Measurements from ENCODE around the gene FBXL19.
A peak's percentile ranks its signal among the peaks of the same experiment; 100 is the strongest.

Gene FBXL19

GRCh38 chr16:30922960-30923535, 324 bp upstream of the FBXL19 start:
- H3K9me3 ChIP-seq (ENCODE audit: control insufficient read depth in 2 of 2, low read length in 2 of 2) = no peaks in the 10 kb centered on the region
- no peaks in the 10 kb centered on the region for H3K27me3 ChIP-seq (ENCODE audit: control insufficient read depth in 2 of 2, insufficient read depth in 2 of 2, low read length in 2 of 2)
- peak overlapping the region; percentile 96 to 97 for H3K27ac ChIP-seq (ENCODE audit: low read depth in 2 of 2, low read length in 2 of 2)
- peak overlapping the region; percentile 88 to 98 for H3K4me3 ChIP-seq (ENCODE audit: low read length in 2 of 2)
- peaks cover 3 to 9% of the 10 kb centered on the region in 2 donors for H3K36me3 ChIP-seq (ENCODE audit: control insufficient read depth in 2 of 2, insufficient read depth in 2 of 2, low read length in 2 of 2)
- peak overlapping the region; percentile 73 to 90 for H3K9ac ChIP-seq (ENCODE audit: low read depth in 1 of 2, low read length in 2 of 2)
- H3K4me1 ChIP-seq (ENCODE audit: control insufficient read depth in 2 of 2, insufficient read depth in 2 of 2, low read length in 2 of 2) = peaks cover 4 to 5% of the 10 kb centered on the region in 2 donors

- no peaks in the 10 kb centered on the region for H3K9me3 ChIP-seq (ENCODE audit: control insufficient read depth in 2 of 2, low read length in 2 of 2)
- H3K27ac ChIP-seq (ENCODE audit: low read depth in 2 of 2, low read length in 2 of 2) = no peak overlapping the region
- peaks cover 3 to 9% of the 10 kb centered on the region in 2 donors for H3K36me3 ChIP-seq (ENCODE audit: control insufficient read depth in 2 of 2, insufficient read depth in 2 of 2, low read length in 2 of 2)
- peak overlapping the region in 1 of 2 donors; percentile 58 for H3K9ac ChIP-seq (ENCODE audit: low read depth in 1 of 2, low read length in 2 of 2)
- peaks cover 4 to 5% of the 10 kb centered on the region in 2 donors for H3K4me1 ChIP-seq (ENCODE audit: control insufficient read depth in 2 of 2, insufficient read depth in 2 of 2, low read length in 2 of 2)
- peak overlapping the region; percentile 46 to 50 for H3K4me3 ChIP-seq (ENCODE audit: low read length in 2 of 2)
- no peaks in the 10 kb centered on the region for H3K27me3 ChIP-seq (ENCODE audit: control insufficient read depth in 2 of 2, insufficient read depth in 2 of 2, low read length in 2 of 2)
These were observed 922 bp downstream of the FBXL19 start for GRCh38 chr16:30924076-30924912.

- peaks cover 3 to 9% of the 10 kb centered on the region in 2 donors for H3K36me3 ChIP-seq (ENCODE audit: control insufficient read depth in 2 of 2, insufficient read depth in 2 of 2, low read length in 2 of 2)
- H3K4me3 ChIP-seq (ENCODE audit: low read length in 2 of 2) = peak overlapping the region in 1 of 2 donors; percentile 28
- no peak overlapping the region for H3K9ac ChIP-seq (ENCODE audit: low read depth in 1 of 2, low read length in 2 of 2)
- H3K27me3 ChIP-seq (ENCODE audit: control insufficient read depth in 2 of 2, insufficient read depth in 2 of 2, low read length in 2 of 2) = no peaks in the 10 kb centered on the region
- H3K4me1 ChIP-seq (ENCODE audit: control insufficient read depth in 2 of 2, insufficient read depth in 2 of 2, low read length in 2 of 2) = peaks cover 4 to 5% of the 10 kb centered on the region in 2 donors
- no peak overlapping the region for H3K27ac ChIP-seq (ENCODE audit: low read depth in 2 of 2, low read length in 2 of 2)
- H3K9me3 ChIP-seq (ENCODE audit: control insufficient read depth in 2 of 2, low read length in 2 of 2) = no peaks in the 10 kb centered on the region
These were observed 1.7 kb downstream of the FBXL19 start for GRCh38 chr16:30924913-30925631.

GRCh38 chr16:30925632-30925987, 2.2 kb downstream of the FBXL19 start:
- H3K27ac ChIP-seq (ENCODE audit: low read depth in 2 of 2, low read length in 2 of 2) = no peak overlapping the region
- H3K36me3 ChIP-seq (ENCODE audit: control insufficient read depth in 2 of 2, insufficient read depth in 2 of 2, low read length in 2 of 2) = peaks cover 6 to 9% of the 10 kb centered on the region in 2 donors
- no peaks in the 10 kb centered on the region for H3K9me3 ChIP-seq (ENCODE audit: control insufficient read depth in 2 of 2, low read length in 2 of 2)
- no peaks in the 10 kb centered on the region for H3K27me3 ChIP-seq (ENCODE audit: control insufficient read depth in 2 of 2, insufficient read depth in 2 of 2, low read length in 2 of 2)
- H3K4me1 ChIP-seq (ENCODE audit: control insufficient read depth in 2 of 2, insufficient read depth in 2 of 2, low read length in 2 of 2) = peaks cover 4 to 5% of the 10 kb centered on the region in 2 donors
- no peak overlapping the region for H3K4me3 ChIP-seq (ENCODE audit: low read length in 2 of 2)
- H3K9ac ChIP-seq (ENCODE audit: low read depth in 1 of 2, low read length in 2 of 2) = no peak overlapping the region

- peaks cover 10 to 13% of the 10 kb centered on the region in 2 donors for H3K36me3 ChIP-seq (ENCODE audit: control insufficient read depth in 2 of 2, insufficient read depth in 2 of 2, low read length in 2 of 2)
- no peak overlapping the region for H3K9ac ChIP-seq (ENCODE audit: low read depth in 1 of 2, low read length in 2 of 2)
- H3K9me3 ChIP-seq (ENCODE audit: control insufficient read depth in 2 of 2, low read length in 2 of 2) = no peaks in the 10 kb centered on the region
- no peak overlapping the region for H3K4me3 ChIP-seq (ENCODE audit: low read length in 2 of 2)
- no peak overlapping the region for H3K27ac ChIP-seq (ENCODE audit: low read depth in 2 of 2, low read length in 2 of 2)
- no peaks in the 10 kb centered on the region for H3K27me3 ChIP-seq (ENCODE audit: control insufficient read depth in 2 of 2, insufficient read depth in 2 of 2, low read length in 2 of 2)
- H3K4me1 ChIP-seq (ENCODE audit: control insufficient read depth in 2 of 2, insufficient read depth in 2 of 2, low read length in 2 of 2) = peaks cover 4 to 5% of the 10 kb centered on the region in 2 donors
These were observed 2.8 kb downstream of the FBXL19 start for GRCh38 chr16:30925995-30926811.

GRCh38 chr16:30926937-30927788, 3.8 kb downstream of the FBXL19 start:
- H3K9ac ChIP-seq (ENCODE audit: low read depth in 1 of 2, low read length in 2 of 2) = no peak overlapping the region
- H3K27ac ChIP-seq (ENCODE audit: low read depth in 2 of 2, low read length in 2 of 2) = no peak overlapping the region
- H3K36me3 ChIP-seq (ENCODE audit: control insufficient read depth in 2 of 2, insufficient read depth in 2 of 2, low read length in 2 of 2) = peaks cover 16 to 20% of the 10 kb centered on the region in 2 donors
- H3K4me1 ChIP-seq (ENCODE audit: control insufficient read depth in 2 of 2, insufficient read depth in 2 of 2, low read length in 2 of 2) = peaks cover 0 to under 1% of the 10 kb centered on the region in 2 donors
- H3K4me3 ChIP-seq (ENCODE audit: low read length in 2 of 2) = no peak overlapping the region
- no peaks in the 10 kb centered on the region for H3K9me3 ChIP-seq (ENCODE audit: control insufficient read depth in 2 of 2, low read length in 2 of 2)
- H3K27me3 ChIP-seq (ENCODE audit: control insufficient read depth in 2 of 2, insufficient read depth in 2 of 2, low read length in 2 of 2) = no peaks in the 10 kb centered on the region

- H3K27me3 ChIP-seq (ENCODE audit: control insufficient read depth in 2 of 2, insufficient read depth in 2 of 2, low read length in 2 of 2) = no peaks in the 10 kb centered on the region
- H3K27ac ChIP-seq (ENCODE audit: low read depth in 2 of 2, low read length in 2 of 2) = no peak overlapping the region
- peaks cover 19 to 25% of the 10 kb centered on the region in 2 donors for H3K36me3 ChIP-seq (ENCODE audit: control insufficient read depth in 2 of 2, insufficient read depth in 2 of 2, low read length in 2 of 2)
- H3K9ac ChIP-seq (ENCODE audit: low read depth in 1 of 2, low read length in 2 of 2) = no peak overlapping the region
- no peaks in the 10 kb centered on the region for H3K4me1 ChIP-seq (ENCODE audit: control insufficient read depth in 2 of 2, insufficient read depth in 2 of 2, low read length in 2 of 2)
- no peak overlapping the region for H3K4me3 ChIP-seq (ENCODE audit: low read length in 2 of 2)
- no peaks in the 10 kb centered on the region for H3K9me3 ChIP-seq (ENCODE audit: control insufficient read depth in 2 of 2, low read length in 2 of 2)
These were observed 4.5 kb downstream of the FBXL19 start for GRCh38 chr16:30927789-30928378.

- Histone ChIP-seq H3K4me3 (ENCODE audit: low read length in 2 of 2) (no peak overlapping the region), H3K27me3 (ENCODE audit: control insufficient read depth in 2 of 2, insufficient read depth in 2 of 2, low read length in 2 of 2) (no peaks in the 10 kb centered on the region), H3K9me3 (ENCODE audit: control insufficient read depth in 2 of 2, low read length in 2 of 2) (no peaks in the 10 kb centered on the region), H3K27ac (ENCODE audit: low read depth in 2 of 2, low read length in 2 of 2) (no peak overlapping the region), H3K36me3 (ENCODE audit: control insufficient read depth in 2 of 2, insufficient read depth in 2 of 2, low read length in 2 of 2) (peaks cover 19 to 25% of the 10 kb centered on the region in 2 donors), H3K9ac (ENCODE audit: low read depth in 1 of 2, low read length in 2 of 2) (no peak overlapping the region), H3K4me1 (ENCODE audit: control insufficient read depth in 2 of 2, insufficient read depth in 2 of 2, low read length in 2 of 2) (no peaks in the 10 kb centered on the region)
These were observed 5.0 kb downstream of the FBXL19 start for GRCh38 chr16:30928390-30928789.

- no peak overlapping the region for H3K9ac ChIP-seq (ENCODE audit: low read depth in 1 of 2, low read length in 2 of 2)
- H3K36me3 ChIP-seq (ENCODE audit: control insufficient read depth in 2 of 2, insufficient read depth in 2 of 2, low read length in 2 of 2) = peaks cover 19 to 26% of the 10 kb centered on the region in 2 donors
- no peak overlapping the region for H3K27ac ChIP-seq (ENCODE audit: low read depth in 2 of 2, low read length in 2 of 2)
- H3K9me3 ChIP-seq (ENCODE audit: control insufficient read depth in 2 of 2, low read length in 2 of 2) = no peaks in the 10 kb centered on the region
- H3K4me3 ChIP-seq (ENCODE audit: low read length in 2 of 2) = no peak overlapping the region
- no peaks in the 10 kb centered on the region for H3K27me3 ChIP-seq (ENCODE audit: control insufficient read depth in 2 of 2, insufficient read depth in 2 of 2, low read length in 2 of 2)
- no peaks in the 10 kb centered on the region for H3K4me1 ChIP-seq (ENCODE audit: control insufficient read depth in 2 of 2, insufficient read depth in 2 of 2, low read length in 2 of 2)
These were observed 5.8 kb downstream of the FBXL19 start for GRCh38 chr16:30929167-30929566.

Measured in mucosa of rectum (tissue), 2 donors.